ENCODE data around the gene SPACA6.
A peak's percentile ranks its signal among the peaks of the same experiment; 100 is the strongest.
"Not testable (repeated sequence)": the region's sequence is repeated elsewhere in the genome, so short reads cannot be mapped to it uniquely, and the experiment has no call there.

SPACA6 gene

DNA sequence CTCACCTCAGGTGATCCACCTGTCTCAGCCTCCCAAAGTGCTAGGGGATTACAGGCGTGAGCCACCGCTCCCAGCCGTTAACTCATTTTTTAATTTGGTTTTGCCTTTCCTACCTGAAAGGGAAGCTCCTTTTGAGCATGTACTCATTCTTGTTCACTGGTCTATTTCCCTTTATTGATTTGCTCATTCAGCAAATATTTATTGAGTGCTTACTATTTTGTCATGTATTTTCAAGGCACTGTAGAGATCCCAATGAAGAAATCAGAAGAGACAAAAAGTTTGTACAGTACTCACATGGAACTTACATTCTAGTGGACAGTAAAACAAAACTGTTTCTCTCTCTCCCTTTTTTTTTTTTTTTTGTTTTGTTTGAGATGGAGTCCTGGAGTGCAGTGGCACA is 13.8 kb downstream of the SPACA6 start:
- DNase-seq, result no peak

DNA sequence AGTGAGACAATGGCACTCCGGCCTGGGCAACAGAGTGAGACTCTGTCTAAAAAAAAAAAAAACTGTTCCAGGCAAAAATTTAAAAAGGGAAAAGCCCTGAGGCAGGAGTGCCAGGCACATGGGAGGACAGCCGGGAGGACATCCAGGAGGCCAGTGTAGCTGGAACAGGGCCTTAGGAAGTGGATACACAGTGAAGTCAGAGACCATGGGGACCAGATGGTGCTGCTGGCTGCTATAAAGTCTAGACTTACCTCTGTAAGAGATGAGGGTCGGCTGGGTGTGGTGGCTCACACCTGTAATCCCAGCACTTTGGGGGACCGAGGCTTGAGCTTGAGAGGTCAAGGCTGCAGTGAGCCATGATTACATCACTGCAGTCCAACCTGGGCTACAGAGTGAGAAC is 15.7 kb downstream of the SPACA6 start:
- DNase-seq, result no peak

DNA sequence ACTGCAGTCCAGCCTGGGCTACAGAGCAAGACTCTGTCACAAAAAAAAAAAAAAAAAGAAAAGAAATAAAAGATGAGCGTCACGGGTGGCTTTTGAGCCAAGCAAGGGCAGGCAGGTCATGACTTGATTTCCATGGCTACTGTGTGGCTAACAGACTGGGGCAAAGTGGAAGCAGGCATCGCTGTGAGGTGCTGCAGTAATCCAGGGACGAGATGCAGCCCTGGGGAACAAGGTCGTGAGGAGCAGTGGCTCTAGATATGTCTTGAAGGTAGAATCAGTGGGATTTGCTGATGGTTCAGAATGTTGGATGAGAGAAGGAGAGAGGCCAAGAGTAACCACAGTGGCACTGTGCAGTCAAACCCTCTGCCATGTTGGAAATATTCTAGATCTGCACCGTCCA is 16.4 kb downstream of the SPACA6 start:
- no peak for DNase-seq

DNA sequence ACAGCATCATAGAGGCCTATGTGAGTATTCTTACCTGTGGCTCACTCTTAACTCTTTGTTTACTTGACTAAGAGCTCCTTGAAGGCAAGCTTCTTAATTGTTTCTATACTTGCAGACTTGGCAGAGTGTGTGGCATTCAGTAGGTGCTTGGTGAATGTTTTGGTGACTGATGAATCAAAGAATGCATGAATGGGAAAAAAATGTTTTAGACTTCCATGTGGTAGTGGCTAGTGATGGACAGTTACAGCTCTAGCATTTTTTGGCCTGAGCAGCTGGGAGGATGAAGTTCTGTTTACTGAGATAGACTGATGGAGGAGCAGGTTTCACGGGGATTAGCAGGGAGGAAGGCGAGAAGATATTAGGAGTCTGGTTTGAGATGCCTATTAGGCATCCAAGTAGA is 17.0 kb downstream of the SPACA6 start:
- DNase-seq, result no peak

DNA sequence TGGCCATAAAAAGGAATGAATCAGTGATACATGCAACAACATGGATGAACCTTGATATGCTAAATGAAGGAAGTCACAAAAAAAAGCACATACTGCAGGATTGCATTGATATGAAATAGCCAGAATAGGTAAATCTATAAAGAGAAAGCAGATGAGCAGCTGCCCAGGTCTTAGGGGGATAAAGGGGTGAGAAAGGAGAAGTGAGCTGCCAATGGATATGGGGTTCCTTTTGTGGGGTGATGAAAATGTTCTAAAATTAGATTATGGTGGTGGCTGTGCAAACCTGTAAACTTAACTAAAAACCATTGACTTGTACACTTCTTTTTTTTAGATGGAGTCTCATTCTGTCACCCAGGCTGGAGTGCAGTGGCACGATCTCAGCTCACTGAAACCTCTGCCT is 18.6 kb downstream of the SPACA6 start:
- no peak for DNase-seq

DNA sequence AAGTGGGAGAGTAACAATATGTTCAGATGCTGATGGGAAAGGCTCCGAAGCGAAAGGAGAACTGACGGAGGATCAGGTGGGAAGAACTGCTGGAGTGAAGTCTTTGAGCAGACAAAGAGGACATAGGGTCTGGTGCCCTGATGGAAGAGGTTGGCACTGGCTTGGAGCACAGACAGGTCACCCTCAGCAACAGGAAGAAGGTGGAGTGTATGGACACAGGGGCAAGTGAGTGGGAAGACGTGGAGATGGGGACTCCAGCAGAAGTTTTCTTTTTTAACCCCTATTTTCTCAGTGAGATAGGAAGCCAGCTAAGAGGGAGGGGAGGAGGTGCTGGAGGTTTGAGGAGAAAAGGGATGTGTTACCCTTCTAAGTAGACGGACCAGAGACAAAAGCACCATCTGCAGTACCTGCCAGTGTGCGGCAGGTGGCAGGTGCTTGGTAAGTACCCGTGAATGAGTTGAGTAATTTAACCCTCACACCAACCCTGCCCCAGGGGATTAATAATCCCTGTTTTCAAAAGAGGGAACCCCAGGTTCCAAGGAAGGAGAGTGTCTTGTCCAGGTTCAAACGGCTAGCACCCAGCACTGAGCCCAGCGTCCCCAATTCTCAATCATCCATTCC is 19.4 kb downstream of the SPACA6 start:
- peak; percentile 71 for DNase-seq

DNA sequence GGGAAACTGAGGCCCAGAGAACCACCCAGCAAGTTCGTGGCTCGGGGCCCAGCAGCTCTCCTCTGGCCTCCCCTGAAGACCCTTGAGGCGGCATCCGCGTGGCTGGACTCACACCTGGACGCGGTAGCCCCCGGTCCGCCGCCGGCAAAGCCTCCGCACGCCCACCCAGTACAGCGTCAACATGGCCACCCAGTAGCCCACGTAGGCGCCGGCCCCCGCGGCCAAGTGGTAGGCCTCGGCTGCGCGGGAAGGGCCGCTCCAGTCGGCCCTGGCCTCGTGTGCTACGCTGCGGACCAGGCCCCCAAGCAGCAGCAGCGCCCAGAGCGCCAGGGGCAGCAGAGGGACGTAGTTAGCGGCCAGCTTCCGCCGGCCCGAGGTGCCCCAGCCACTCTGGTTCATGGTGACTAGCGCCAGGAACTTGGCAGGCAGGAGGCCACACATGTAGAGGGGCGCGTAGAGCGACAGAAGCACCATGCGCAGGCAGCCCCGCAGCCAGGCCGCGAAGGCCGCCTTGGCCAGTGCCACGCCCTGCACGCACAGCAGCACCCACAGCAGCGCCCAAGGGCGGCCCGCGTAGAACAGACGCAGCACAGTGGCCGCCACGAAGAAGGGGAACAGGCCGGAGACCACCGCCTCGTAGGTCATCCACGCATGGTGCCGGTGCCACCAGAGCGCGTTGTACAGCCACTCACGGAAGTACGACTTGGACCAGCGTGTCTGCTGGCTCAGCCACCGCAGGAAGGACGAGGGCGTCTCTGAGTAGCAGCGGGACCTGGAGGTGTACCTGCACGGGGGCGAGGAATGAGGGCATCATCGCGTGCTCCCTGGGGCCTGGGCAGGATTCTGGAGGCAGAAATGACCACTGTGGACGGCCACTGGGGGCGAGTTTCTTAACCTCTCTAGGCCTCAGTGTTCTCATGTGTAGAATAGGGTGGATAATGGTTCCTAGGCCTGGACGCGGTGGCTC is 20.5 kb downstream of the SPACA6 start:
- DNase-seq, result no peak

DNA sequence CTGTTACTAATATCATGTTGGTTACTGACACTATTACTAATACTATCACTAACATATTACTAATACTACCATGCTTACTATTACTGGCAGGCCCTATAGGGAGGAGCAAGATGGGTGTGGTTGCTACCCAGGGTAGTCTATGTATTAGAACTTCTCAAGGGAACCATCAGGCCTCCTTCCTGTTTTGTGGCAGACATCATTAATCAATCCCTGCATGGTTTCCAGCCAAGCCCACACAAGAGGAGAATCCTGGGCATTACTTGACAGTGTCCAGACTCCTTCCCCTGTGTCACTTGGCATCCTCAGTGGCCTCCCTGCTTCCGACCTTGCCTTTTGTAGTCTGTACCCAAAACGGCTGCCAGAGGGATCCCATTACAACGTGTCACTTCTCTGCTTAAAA is 21.7 kb downstream of the SPACA6 start:
- no peak for DNase-seq

DNA sequence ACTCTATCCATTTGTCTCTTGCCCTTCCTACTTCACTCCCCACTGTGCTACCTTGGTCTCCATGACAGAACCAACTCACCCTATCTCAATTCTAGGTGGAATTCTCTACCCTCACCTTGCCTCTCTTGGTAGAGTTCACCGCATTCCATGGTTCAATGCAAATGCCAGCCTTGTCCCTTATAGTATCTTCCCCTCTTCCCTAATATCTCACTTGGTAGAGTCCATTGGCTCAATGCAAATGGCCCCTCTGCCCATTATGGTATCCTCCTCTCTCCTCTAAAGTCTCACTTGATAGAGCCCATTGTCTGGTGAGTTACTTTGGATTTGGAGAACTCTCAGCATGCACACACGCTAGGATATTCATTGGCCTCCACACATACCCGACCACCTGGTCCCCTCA is 22.7 kb downstream of the SPACA6 start:
- no peak for DNase-seq

DNA sequence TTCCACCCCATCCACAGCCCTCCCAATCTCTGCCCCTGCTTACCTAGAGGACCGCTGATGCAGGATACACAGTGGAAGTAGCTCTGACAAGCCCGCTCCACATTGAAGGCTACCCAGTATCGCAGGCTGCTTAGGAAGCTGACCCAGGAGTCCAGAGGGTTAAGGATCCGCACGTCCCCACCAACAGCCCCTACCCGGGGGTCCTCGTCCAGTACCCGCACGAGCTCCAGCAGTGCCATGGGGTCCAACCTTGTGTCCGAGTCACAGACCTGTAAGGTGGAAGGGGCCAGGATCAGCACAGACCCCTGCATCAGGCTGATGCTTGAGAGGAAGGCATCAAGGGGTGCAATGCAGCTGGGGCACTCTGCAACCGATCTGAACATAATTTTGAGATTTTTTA is 23.8 kb downstream of the SPACA6 start:
- no peak for DNase-seq

DNA sequence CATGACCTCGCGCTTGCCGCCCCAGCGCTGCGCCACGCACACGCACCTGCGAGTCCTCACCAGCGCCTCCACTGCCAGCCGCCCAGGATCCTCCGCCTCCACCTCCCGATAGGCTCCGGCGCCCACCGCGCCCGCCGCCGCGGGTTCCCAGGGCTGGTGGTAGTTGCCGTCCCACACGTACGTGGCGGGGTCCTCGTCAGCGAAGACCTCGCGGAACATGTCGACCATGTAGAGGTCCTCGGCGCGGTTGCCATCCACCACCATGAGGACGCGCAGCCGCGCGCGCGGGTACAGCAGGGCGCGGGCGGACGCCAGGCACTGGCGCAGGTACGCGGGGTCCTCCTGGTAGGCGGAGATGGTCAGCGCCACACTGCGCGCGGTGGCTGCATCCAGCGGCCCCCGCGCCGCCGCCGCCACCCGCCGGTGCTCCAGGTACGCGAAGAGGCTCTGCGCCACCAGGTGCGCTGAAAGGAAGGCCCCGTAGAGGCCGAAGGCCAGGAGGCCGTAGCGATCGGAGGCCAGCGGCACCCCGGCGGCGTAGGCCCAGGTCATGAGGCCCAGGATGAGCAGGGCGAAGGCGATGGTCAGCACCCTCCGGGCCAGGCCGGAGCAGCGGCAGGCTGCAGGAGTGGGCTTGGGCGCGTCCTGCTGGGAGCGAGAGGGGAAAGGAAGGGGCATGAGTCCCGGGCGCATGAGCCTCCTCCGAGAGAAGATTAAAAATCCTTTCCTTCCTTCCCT is 26.3 kb downstream of the SPACA6 start:
- peak; percentile 10 for DNase-seq

DNA sequence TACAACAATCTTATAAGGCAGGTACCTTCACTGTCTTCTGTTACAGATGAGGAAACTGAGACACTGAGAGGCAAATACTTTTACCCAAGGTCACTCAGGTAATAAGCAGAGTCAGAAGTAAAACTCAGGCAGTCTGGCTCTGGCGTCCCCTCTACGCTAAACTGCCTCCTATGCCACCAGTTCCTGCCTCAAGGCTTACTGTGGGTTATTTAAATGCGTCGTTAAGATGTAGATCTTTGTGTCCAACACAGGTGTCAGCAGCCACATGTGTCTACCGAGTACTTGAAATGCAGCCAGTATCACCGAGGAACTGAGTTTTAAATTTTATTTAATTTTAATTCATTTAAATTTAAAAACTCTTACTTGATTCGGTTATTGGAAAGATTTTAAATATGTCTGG is 28.8 kb downstream of the SPACA6 start:
- no peak for DNase-seq

DNA sequence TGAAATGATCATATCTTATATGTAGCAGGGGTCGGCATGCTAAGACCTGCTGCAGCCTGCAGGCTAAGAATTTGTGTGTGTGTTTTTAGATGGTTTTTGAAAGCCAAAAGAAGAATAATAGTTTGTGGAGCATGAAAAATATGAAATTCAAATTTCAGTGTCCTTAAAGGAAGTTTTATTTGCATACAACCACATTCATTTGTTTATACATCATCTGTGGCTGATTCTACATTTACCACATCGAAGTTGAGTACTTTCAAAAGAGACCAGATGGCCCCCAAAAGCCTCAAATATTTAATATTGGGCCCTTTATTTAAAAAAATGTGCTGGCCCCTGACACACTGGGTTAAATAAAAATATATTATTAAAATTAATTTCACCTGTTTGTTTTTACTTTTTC is 29.4 kb downstream of the SPACA6 start:
- DNase-seq, result no peak

DNA sequence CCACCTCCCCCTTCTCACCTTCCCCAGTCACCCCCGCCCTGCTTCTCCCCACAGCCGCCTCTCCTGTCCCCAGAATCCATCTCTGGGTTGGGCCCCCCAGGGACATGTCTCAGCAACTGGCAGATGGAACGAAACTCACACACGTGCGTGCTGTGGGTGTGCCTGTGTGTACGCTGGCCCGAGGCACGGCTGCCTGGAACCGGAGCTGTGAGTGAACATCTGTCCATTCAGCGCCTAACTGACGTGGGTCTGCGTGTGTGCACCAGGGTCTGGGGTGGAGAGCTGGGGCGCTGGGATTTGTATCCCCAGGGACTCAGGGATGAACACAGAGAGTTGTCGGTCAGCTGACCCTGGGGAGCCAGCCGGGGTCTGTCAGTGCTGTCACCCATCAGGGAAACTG is 31.4 kb downstream of the SPACA6 start:
- peak; percentile 43 for DNase-seq

DNA sequence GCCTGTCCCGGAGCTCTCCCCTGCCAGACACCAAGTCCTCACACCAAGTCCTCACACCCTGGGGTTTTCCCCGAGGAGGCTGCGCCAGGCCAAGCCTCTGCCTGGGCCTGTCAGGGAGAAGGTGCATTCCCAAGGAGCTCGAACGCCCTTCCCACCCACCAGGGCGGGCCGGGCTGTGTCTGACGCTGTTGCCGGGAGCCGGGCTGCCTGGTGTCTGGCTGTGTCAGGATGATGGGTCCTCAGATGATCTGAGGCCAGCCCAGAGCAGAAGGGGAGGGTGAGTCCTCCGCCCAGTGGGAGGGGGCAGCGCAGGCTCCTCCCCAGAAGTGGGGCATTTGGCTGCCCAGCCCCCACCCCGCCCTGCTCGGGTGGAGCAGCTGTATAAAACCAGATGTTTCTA is 32.9 kb downstream of the SPACA6 start:
- peak; percentile 15 for DNase-seq

DNA sequence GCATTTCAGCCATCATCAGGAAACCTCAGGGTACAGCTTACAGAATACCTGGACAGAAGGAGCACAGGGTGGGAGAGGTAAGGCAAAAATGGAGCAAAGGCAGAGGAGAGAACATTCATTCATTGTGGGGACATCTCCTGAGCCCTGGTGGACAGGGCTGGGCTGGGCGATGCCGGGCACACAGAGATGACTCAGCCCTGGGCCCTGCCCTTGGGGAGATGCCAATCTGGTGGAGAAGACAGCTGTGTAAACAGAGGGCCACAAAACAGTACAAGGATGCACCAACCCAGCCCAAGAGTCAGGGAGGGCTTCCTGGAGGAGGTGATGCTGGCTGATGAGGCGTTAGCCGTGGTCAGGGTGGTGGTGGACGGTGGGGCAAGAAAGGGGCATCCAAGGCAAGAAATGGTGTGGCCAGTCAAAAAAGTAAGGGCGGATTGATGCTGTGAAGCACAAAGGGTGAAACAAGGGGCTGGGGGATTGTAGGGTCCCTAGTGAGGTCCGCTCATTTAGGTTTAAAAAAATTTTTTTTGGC is 34.3 kb downstream of the SPACA6 start:
- DNase-seq, result no peak

DNA sequence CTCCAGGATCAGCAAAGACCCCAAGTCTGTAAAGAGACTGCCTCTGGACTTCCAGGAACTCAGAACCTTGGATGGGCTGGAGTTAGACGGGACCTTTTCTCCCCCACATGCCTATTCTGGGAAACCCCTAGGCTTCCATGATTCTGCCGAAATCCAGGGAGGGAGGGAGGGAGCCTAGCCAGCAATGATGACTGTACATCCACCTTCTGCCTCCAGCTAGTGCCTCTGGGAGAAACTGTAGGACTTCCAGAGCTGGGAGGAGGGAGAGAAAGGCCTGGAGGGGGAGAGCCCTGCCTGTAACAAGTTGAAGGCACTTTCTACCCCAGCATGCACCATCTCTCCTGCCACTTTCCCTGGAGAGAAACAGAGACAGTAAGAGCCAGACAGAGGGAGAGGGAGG is 36.7 kb downstream of the SPACA6 start:
- no peak for DNase-seq

DNA sequence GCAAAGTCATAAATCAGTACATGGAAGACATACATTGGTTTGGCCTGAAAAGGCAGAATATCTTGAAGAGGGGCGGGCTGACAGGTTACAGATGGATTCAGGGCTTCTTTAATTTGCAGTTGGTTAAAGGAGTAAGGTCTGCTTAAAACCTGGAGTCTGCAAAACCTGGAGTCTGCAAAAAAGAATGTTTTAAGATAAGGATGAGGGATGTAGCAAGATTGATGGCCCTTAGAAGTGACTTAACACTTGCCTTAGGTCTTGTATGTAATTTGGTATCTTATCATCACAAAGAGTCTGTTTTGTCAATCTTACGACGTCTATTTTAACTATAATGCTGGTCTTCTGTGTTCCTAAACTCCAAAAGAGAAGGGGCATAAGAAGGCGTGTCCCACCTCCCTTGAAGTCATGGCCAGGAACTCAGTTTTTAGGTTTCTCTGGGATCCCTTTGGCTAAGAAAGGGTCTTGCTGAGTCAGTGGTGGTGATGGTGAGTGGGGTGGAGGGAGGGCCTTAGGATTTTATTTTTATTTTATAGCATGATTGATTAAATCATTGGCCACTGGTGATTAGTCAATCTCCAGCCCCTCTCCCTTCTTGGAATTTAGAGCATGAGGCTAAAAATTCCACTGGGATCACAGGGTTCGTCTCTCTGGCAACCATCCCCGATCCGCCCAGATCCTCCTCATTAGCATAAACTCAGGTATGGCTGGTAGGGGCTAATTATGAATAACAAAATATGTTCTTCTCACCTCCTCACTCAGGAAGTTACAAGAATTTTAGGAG is 40.8 kb downstream of the SPACA6 start:
- no peak for DNase-seq

DNA sequence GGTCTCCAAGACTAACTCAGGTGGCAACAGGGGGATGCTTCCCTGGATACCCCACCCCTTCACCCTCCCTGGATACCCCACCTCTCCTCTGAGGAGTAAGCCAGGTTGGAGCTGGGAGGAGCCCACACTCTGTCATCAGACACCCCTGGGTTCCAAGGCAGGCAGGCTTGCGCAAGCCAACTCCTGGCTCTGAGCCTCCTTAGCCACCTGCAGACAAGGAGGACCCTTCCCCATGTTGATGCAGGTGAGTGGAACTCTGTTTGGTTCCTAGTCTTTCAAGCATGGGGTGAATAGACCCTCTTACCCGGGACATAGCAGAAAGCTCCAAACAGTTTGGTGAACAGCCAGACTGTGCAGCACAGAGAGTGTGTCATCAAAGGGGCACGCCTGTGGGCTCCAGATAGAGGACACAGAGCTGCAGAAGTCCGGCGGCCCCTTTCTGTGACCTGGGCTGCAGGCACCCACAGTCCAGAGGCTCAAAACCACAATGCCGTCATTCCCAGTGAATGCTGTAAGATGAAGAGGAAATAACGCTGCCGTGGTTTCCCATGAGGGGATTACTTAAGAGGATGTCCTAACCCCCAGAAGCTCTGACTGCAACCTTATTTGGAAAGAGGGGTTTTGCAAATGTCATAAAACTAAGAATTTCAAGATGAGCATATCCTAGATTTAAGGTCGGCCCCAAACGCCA is 42.8 kb downstream of the SPACA6 start:
- no peak for DNase-seq

DNA sequence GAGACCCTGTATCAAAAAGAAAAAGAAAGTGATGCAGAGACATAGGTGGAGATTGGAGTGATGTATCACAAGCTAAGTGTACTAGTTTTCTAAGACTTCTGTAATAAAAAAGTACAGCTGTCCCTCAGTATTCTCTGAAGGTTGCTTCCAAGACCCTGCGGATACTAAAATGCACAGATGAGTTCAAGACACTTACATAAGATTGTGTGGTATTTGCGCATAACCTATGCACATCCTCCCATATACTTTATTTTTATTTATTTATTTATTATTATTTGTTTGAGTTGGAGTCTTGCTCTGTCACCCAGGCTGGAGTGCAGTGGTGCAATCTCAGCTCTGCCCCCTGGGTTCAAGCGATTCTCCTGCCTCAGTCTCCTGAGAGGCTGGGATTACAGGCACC is 44.3 kb downstream of the SPACA6 start:
- DNase-seq, result no peak

DNA sequence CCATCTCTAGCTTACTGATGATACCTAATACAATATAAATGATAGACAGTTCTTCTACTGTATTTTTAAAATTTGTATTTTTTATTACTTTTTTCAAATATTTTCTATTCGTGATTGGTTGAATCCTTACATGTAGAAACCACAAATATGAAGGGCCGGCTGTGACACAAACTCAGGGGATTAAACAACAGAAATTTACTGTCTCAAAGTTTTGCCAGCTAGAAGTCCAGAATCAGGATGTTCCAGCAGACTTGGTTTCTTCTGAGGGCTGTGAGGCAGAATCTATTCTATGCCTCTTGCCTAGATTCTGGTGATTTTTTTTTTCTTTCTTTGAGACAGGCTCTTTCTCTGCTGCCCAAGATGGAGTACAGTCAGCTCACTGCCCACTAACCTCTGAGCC is 44.8 kb downstream of the SPACA6 start:
- DNase-seq, result no peak

DNA sequence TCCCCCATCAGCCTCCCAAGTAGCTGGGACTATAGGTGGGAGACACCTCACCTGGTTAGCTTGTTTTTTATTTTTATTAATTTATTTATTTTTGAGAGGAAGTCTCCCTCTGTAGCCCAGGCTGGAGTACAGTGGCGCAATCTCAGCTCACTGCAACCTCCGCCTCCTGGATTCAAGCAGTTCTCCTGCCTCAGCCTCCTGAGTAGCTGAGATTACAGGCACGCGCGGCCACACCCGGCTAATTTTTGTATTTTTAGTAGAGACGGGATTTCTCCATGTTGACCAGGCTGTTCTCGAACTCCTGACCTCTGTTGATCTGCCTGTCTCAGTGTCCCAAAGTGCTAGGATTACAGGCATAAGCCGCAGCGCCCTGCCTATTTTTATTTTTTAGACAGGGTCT is 45.4 kb downstream of the SPACA6 start:
- DNase-seq, result not testable (repeated sequence)
